A673 (cell line): ENCODE data around the gene CD164L2. TPM values are rescaled to one million over a fixed set of nuclear protein-coding genes. Genes with fewer than 3 reads are reported as not detected.

Source experiments
- BruUV-seq: library from RNA; stranded (reverse); fragments of 400-500 nt; replicated peaks from 2 replicates; lab custom pipeline; 2021; lab: Mats Ljungman, UMichigan
- CTCF ChIA-PET: fragments of 300-600 bp; sonication (Branson Sonifier 250); formaldehyde crosslinking; loops from one replicate; lab custom pipeline; 2022; ENCODE audit warnings: antibody characterized with exemption; lab: Charles Lee
- POLR2A ChIA-PET: fragments of 300-600 bp; sonication (Branson Sonifier 250); formaldehyde crosslinking; loops from one replicate; lab custom pipeline; 2022; ENCODE audit warnings: antibody characterized with exemption; ENCODE audit not compliant: low non-redundant PET; lab: Charles Lee
- DNase-seq: peaks from one replicate; pipeline ENCODE4 v3.0.0-alpha.2; 2015; ENCODE audit warnings: low spot score
- H3K27ac ChIP-seq: fragments of 200-600 bp; sonication (generic); 2 replicates; pipeline ENCODE4 v1.5.1; 2016; ENCODE audit warnings: mixed run types, low read depth, mild to moderate bottlenecking, mixed read lengths, antibody characterized with exemption, low read length; ENCODE audit not compliant: poor library complexity, severe bottlenecking
- H3K27me3 ChIP-seq: fragments of 200-600 bp; sonication (generic); replicated peaks from 2 replicates; pipeline ENCODE4 v1.6.1; 2017; ENCODE audit warnings: mixed run types, low read depth, mild to moderate bottlenecking, mixed read lengths, antibody characterized with exemption, low read length; ENCODE audit not compliant: insufficient read depth, poor library complexity
- H3K36me3 ChIP-seq: fragments of 200-600 bp; sonication (generic); 2 replicates; pipeline ENCODE4 v1.6.1; 2016; ENCODE audit warnings: mixed run types, mild to moderate bottlenecking, mixed read lengths, antibody characterized with exemption, low read length; ENCODE audit not compliant: insufficient read depth, poor library complexity, severe bottlenecking
- H3K4me1 ChIP-seq: fragments of 200-600 bp; sonication (generic); 2 replicates; pipeline ENCODE4 v1.6.1; 2017; ENCODE audit warnings: mixed run types, mild to moderate bottlenecking, mixed read lengths, antibody characterized with exemption, low read length; ENCODE audit not compliant: insufficient read depth, poor library complexity, severe bottlenecking
- H3K4me3 ChIP-seq: fragments of 200-600 bp; sonication (generic); 2 replicates; pipeline ENCODE4 v1.5.1; 2016; ENCODE audit warnings: low read depth, mixed run types, mild to moderate bottlenecking, mixed read lengths, low read length; ENCODE audit not compliant: poor library complexity, severe bottlenecking
- H3K9me3 ChIP-seq: fragments of 200-600 bp; sonication (generic); 2 replicates; pipeline ENCODE4 v1.6.1; 2016; ENCODE audit warnings: mixed run types, low read depth, mild to moderate bottlenecking, mixed read lengths, antibody characterized with exemption, low read length; ENCODE audit not compliant: poor library complexity, severe bottlenecking
- CTCF ChIP-seq: fragments of 300-800, 200-600 bp; sonication (generic); conservative IDR thresholded peaks from 2 replicates; pipeline ENCODE4 v1.5.1; 2017; ENCODE audit warnings: low read depth, mild to moderate bottlenecking, antibody characterized with exemption, low read length, moderate library complexity, mixed read lengths
- EZH2 ChIP-seq: fragments of 200-600 bp; sonication (generic); IDR thresholded peaks from 2 replicates; pipeline ENCODE4 v1.6.1; 2017; ENCODE audit warnings: borderline replicate concordance, low read depth, mild to moderate bottlenecking, mixed read lengths, antibody characterized with exemption, low read length; ENCODE audit not compliant: poor library complexity, severe bottlenecking
- intact Hi-C: fragments of 100-400 bp; cut with micrococcal nuclease; formaldehyde crosslinking; loops from one replicate; pipeline ENCODE4 v1.10.0; 2022; ENCODE audit not compliant: unreplicated experiment
- total RNA-seq: library from RNA; stranded (reverse); gene quantifications from 2 replicates; pipeline ENCODE4 v1.2.3, GENCODE V29; 2021

Gene CD164L2
- total RNA-seq, 1 experiment from 2014 or later = not detected

DNA sequence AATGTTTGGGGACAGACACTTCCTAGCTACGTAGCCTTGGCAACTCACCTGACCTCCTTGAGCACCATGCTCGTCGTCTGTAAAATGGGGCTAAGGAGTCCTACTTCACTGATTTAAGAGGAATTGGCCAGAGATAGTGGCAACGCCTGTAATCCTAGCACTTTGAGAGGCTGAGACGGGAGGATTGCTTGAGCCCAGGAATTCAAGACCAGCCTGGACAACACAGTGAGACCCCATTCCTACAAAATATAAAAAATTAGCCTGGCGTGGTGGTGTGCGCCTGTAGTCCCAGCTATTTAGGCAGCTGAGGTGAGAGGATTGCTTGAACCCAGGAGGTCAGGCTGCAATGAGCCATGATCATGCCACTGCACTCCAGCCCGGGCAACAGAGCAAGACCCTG lies 36.8 kb downstream of the CD164L2 start:
- BruUV-seq = no TSS peak
- no peaks in the 10 kb centered on the region for H3K36me3 ChIP-seq

GRCh38 chr1:27345272-27345671 lies 37.9 kb downstream of the CD164L2 start:
- no peaks in the 10 kb centered on the region for H3K27me3 ChIP-seq
- no peaks in the 10 kb centered on the region for H3K9me3 ChIP-seq
- BruUV-seq = no TSS peak
- no peak overlapping the region for H3K27ac ChIP-seq
- no peaks in the 10 kb centered on the region for H3K36me3 ChIP-seq
- ChIA-PET CTCF (interaction anchor here (0.7 to 1.7 kb wide), 2 partner anchors 12 to 1199 kb away, joined by 3 to 6 read pairs; no protein-coding TSS in a partner anchor), POLR2A (interaction anchor here (0.6 kb wide), 1 partner anchor 107 kb away, joined by 4 read pairs; no protein-coding TSS in a partner anchor)
- intact Hi-C loops = no loop called here
- H3K4me3 ChIP-seq = no peak overlapping the region
- TF ChIP-seq EZH2 = no peak
- no peak for TF ChIP-seq CTCF
- peaks cover 12% of the 10 kb centered on the region for H3K4me1 ChIP-seq
- DNase-seq = no peak

More for the DNA sequence above, 36.8 kb downstream of the CD164L2 start:
- H3K27me3 ChIP-seq = no peaks in the 10 kb centered on the region
- TF ChIP-seq CTCF = no peak
- no peak for TF ChIP-seq EZH2
- CTCF ChIA-PET = interaction anchor here (0.7 kb wide), 1 partner anchor 20 kb away, joined by 3 read pairs; no protein-coding TSS in a partner anchor
- no peaks in the 10 kb centered on the region for H3K9me3 ChIP-seq
- POLR2A ChIA-PET = no interaction called here
- no peak overlapping the region for H3K27ac ChIP-seq
- H3K4me1 ChIP-seq = peaks cover 10% of the 10 kb centered on the region
- no peak overlapping the region for H3K4me3 ChIP-seq
- intact Hi-C loops = no loop called here
- no peak for DNase-seq

GRCh38 chr1:27343639-27344025 lies 39.5 kb downstream of the CD164L2 start:
- BruUV-seq = no TSS peak
- Histone ChIP-seq H3K4me1 (peaks cover 12% of the 10 kb centered on the region), H3K36me3 (no peaks in the 10 kb centered on the region), H3K9me3 (no peaks in the 10 kb centered on the region), H3K27ac (no peak overlapping the region), H3K4me3 (no peak overlapping the region), H3K27me3 (no peaks in the 10 kb centered on the region)
- TF ChIP-seq CTCF (no peak), EZH2 (no peak)
- DNase-seq = no peak
- ChIA-PET POLR2A (no interaction called here), CTCF (interaction anchor here (1.7 kb wide), 1 partner anchor 11 kb away, joined by 3 read pairs; no protein-coding TSS in a partner anchor)
- intact Hi-C loops = no loop called here
